Measurements from ENCODE around the gene ST6GALNAC5. TPM values are rescaled to one million over a fixed set of nuclear protein-coding genes. Genes with fewer than 3 reads are reported as not detected.

The ST6GALNAC5 gene
- total RNA-seq, 6 donors from 2014 or later, result 18.9 to 54.9 (median 28.0) TPM

GRCh38 chr1:76928522-76928921 lies 61.2 kb downstream of the ST6GALNAC5 start:
- no peaks in the 10 kb centered on the region for H3K4me1 ChIP-seq
- 83 to 86% methylated on average over 2 of the region's 2 CpGs for WGBS, 2 donors
- no peak for DNase-seq
- TF ChIP-seq POLR2A (IDR thresholded peaks at IDR 0.05) (no peak), EP300 (IDR thresholded peaks at IDR 0.05) (no peak), CTCF (IDR thresholded peaks at IDR 0.05) (no peak), POLR2AphosphoS5 (IDR thresholded peaks at IDR 0.05) (no peak)
- no peaks in the 10 kb centered on the region for H3K36me3 ChIP-seq
- ATAC-seq (ENCODE audit: low FRiP score in 2 of 2), result no peak
- H3K9me3 ChIP-seq, result no peaks in the 10 kb centered on the region
- no peak overlapping the region for H3K27ac ChIP-seq
- H3K4me3 ChIP-seq, result no peak overlapping the region
- no peaks in the 10 kb centered on the region for H3K27me3 ChIP-seq

DNA sequence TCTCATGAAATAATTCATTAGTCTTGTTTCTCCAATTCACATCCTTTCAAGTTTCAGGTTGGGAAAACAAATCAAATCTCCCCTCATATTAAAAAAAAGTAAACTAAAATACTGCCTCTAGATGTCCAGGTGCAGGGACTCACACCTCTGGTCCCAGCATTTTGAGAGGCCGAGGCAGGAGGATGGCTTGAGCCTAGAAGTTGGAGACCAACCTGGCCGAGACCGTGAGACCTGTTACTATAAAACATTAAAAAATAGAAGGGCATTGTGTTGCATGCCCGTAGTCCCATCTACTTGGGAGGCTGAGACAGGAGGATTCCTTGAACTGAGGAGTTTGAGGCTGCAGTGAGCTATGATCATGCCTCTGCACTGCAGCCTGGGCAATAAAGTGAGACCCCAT lies 61.9 kb downstream of the ST6GALNAC5 start:
- TF ChIP-seq POLR2AphosphoS5 (IDR thresholded peaks at IDR 0.05) (no peak), CTCF (IDR thresholded peaks at IDR 0.05) (no peak), POLR2A (IDR thresholded peaks at IDR 0.05) (no peak), EP300 (IDR thresholded peaks at IDR 0.05) (no peak)
- WGBS, 2 donors, result 87 to 91% methylated on average over 4 of the region's 4 CpGs
- Histone ChIP-seq H3K27ac (no peak overlapping the region), H3K9me3 (no peaks in the 10 kb centered on the region), H3K4me3 (no peak overlapping the region), H3K4me1 (no peaks in the 10 kb centered on the region), H3K36me3 (no peaks in the 10 kb centered on the region), H3K27me3 (no peaks in the 10 kb centered on the region)
- DNase-seq (no peak), ATAC-seq (ENCODE audit: low FRiP score in 2 of 2) (no peak)

DNA sequence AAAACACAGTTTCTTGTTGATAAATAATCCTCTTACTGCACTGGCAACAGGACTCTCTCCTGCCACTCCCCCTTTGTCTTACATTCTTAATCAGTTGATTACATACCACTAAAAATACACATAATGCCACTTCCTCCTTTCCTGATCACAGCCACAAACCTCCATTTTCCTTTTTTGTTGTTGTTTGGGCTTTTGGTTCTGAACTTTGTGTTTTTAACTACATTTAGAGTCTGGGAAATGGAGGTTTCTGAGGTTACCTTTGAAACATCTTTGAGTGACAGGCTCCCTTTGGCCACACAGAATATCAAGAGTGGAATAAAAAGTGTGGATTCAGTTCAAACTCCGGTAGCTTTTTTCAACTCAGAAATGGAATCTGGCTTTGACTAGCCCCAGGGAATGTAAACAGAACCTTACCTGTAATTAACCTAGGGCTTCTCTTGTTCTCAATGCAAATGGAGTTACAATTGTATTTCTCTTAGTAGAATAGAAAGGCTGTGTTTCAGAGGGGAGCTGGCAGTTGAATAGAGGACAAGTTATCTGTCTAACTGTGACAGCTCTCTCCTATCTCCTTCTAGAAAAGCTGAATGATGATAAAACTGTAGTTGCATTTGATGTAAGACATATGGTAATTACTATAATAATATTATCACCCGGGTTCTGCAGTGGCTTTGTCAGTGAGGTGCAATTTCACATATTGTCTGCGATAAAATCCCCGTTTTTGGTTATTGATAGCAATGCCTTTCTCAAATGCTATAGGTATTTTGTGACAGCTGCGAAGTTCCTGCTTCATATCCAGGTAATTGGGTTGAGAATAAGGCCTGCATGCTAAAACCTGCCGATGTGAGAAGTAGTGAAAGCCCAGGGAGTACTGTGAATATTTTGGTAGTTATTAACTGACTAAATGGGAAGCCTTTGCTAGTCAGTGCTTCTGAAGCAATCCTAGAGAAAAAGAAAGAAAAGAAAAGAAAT lies 66.9 kb downstream of the ST6GALNAC5 start:
- no peak overlapping the region for H3K27ac ChIP-seq

GRCh38 chr1:76938304-76938703 lies 71.0 kb downstream of the ST6GALNAC5 start:
- DNase-seq, result no peak
- 74 to 76% methylated on average over 2 of the region's 2 CpGs for WGBS, 2 donors

More for the DNA sequence above, 66.9 kb downstream of the ST6GALNAC5 start:
- DNase-seq (no peak), ATAC-seq (ENCODE audit: low FRiP score in 2 of 2) (no peak)
- WGBS, 2 donors, result 80 to 81% methylated on average over 6 of the region's 6 CpGs
- TF ChIP-seq EP300 (IDR thresholded peaks at IDR 0.05) (no peak), POLR2AphosphoS5 (IDR thresholded peaks at IDR 0.05) (no peak), CTCF (IDR thresholded peaks at IDR 0.05) (no peak), POLR2A (IDR thresholded peaks at IDR 0.05) (no peak)
- H3K9me3 ChIP-seq, result no peaks in the 10 kb centered on the region
- H3K36me3 ChIP-seq, result no peaks in the 10 kb centered on the region
- no peaks in the 10 kb centered on the region for H3K27me3 ChIP-seq
- H3K4me3 ChIP-seq, result no peak overlapping the region
- no peaks in the 10 kb centered on the region for H3K4me1 ChIP-seq

More at GRCh38 chr1:76938304-76938703, 71.0 kb downstream of the ST6GALNAC5 start:
- H3K4me3 ChIP-seq, result no peak overlapping the region
- TF ChIP-seq EP300 (IDR thresholded peaks at IDR 0.05), result no peak
- TF ChIP-seq POLR2AphosphoS5 (IDR thresholded peaks at IDR 0.05), result no peak
- no peak for TF ChIP-seq CTCF (IDR thresholded peaks at IDR 0.05)
- no peak for TF ChIP-seq POLR2A (IDR thresholded peaks at IDR 0.05)
- H3K27ac ChIP-seq, result no peak overlapping the region
- H3K27me3 ChIP-seq, result no peaks in the 10 kb centered on the region
- no peaks in the 10 kb centered on the region for H3K9me3 ChIP-seq
- H3K36me3 ChIP-seq, result no peaks in the 10 kb centered on the region
- ATAC-seq (ENCODE audit: low FRiP score in 2 of 2), result no peak
- no peaks in the 10 kb centered on the region for H3K4me1 ChIP-seq
